ENCODE data around the gene JPH2. TPM values are rescaled to one million over a fixed set of nuclear protein-coding genes. Genes with fewer than 3 reads are reported as not detected.

Gene JPH2
- total RNA-seq, 1 experiment from 2014 or later = 15.8 TPM

DNA sequence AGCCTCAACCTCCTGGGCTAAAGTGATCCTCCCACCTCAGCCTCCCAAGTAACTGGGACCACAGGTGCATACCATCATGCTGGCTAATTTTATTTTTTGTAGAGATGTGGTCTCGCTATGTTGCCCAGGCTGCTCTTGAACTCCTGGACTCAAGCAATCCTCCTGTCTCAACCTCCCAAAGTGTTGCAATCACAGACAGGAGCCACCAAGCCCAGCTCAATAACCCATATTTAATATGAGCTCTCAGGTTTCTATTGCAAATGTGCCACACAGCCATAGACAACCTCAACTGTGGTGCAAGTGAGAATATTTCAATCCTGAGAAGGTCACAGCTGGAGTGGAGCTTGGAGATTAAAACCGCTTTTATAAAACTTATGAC, 14.4 kb downstream of the JPH2 start:
- BruUV-seq (replicated peaks) = no TSS peak
- Histone ChIP-seq H4K20me1 (ENCODE audit: low read length) (no peaks in the 10 kb centered on the region), H2AFZ (ENCODE audit: low read length) (no peak overlapping the region), H3K27me3 (ENCODE audit: low read length) (no peaks in the 10 kb centered on the region), H3K9me2 (replicated peaks; ENCODE audit: low read length) (no peaks in the 10 kb centered on the region), H3K4me1 (ENCODE audit: insufficient read depth, low read length) (peaks cover 63% of the 10 kb centered on the region), H3F3A (ENCODE audit: low read length, unreplicated experiment) (peaks cover 18% of the 10 kb centered on the region), H3K36me3 (ENCODE audit: low read depth, low read length) (no peaks in the 10 kb centered on the region), H3K27ac (ENCODE audit: low read length) (peak overlapping the region; percentile 97), H3K79me2 (ENCODE audit: low read length) (peaks cover 7% of the 10 kb centered on the region), H3K4me3 (ENCODE audit: low read length) (peak overlapping the region; percentile 11; the same call in 1 of the 2 replicates), H3K9me3 (ENCODE audit: low read length) (no peaks in the 10 kb centered on the region), H3K9ac (ENCODE audit: low read length) (peak overlapping the region; percentile 77), H3K4me2 (ENCODE audit: low read length) (peak overlapping the region; percentile 75)
- DNase-seq (peak; percentile 35), ATAC-seq (peak; percentile 0; the same call in 1 of the 2 replicates)
- TF ChIP-seq EZH2phosphoT487 (IDR thresholded peaks at IDR 0.05; ENCODE audit: borderline replicate concordance, low read length) (no peak), EZH2 (IDR thresholded peaks at IDR 0.05; ENCODE audit: low read length, unreplicated experiment) (no peak)
- TF ChIP-seq, protein P1, sequence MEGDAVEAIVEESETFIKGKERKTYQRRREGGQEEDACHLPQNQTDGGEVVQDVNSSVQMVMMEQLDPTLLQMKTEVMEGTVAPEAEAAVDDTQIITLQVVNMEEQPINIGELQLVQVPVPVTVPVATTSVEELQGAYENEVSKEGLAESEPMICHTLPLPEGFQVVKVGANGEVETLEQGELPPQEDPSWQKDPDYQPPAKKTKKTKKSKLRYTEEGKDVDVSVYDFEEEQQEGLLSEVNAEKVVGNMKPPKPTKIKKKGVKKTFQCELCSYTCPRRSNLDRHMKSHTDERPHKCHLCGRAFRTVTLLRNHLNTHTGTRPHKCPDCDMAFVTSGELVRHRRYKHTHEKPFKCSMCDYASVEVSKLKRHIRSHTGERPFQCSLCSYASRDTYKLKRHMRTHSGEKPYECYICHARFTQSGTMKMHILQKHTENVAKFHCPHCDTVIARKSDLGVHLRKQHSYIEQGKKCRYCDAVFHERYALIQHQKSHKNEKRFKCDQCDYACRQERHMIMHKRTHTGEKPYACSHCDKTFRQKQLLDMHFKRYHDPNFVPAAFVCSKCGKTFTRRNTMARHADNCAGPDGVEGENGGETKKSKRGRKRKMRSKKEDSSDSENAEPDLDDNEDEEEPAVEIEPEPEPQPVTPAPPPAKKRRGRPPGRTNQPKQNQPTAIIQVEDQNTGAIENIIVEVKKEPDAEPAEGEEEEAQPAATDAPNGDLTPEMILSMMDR (conservative IDR thresholded peaks at IDR 0.05; ENCODE audit: low read depth, low read length) = no peak
- ChIA-PET CTCF (interaction anchor here (1.0 to 1.5 kb wide), 2 partner anchors 17 to 56 kb away, joined by 8 to 10 read pairs; no protein-coding TSS in a partner anchor), POLR2A (ENCODE audit: unreplicated experiment) (interaction anchor here (0.5 to 0.8 kb wide), 2 partner anchors 17 to 300 kb away, joined by 3 to 5 read pairs; no protein-coding TSS in a partner anchor)
- intact Hi-C loops (cut with micrococcal nuclease) = no loop called here

DNA sequence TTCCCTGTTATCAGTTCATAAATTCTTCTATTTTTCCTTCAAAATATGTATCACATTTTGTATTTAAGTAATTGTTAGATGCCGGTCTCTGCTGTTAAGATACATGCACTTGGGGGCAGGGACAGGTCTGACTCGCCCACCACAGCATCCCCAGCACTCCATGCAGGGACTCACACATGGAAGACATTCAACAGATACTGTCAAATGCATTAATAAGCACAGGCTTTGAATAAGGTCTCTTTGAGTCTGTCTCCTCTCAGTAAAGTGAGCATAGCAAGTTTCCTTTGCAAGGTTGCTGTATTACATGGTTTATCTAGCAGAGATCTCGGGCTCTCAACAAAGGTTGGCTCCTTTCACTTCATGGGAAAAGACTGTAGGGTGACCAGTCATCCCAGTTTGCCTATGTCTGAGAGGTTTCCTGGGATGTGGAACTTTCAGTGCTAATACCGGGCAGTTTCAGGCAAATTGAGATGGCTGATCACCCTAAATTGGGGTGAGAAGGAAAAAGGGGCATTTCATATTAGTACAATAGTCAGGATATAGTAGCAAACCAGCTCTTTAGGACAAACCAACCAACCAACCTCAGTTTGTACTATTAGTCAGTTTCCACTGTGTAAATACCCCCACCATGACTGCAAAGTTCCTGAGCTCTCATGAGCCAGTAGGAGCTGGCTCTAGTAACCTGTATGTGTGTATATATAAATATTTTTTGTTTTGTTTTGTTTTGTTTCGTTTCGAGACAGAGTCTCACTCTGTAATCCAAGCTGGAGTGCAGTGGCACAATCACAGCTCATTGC, 15.0 kb downstream of the JPH2 start:
- Histone ChIP-seq H3F3A (ENCODE audit: low read length, unreplicated experiment) (peaks cover 23% of the 10 kb centered on the region), H2AFZ (ENCODE audit: low read length) (0 out of 2 replicates have a peak overlapping the region, but pooled peaks have one; percentile 16), H3K9me3 (ENCODE audit: low read length) (no peaks in the 10 kb centered on the region), H3K27me3 (ENCODE audit: low read length) (no peaks in the 10 kb centered on the region), H3K9ac (ENCODE audit: low read length) (peak overlapping the region; percentile 77), H3K4me1 (ENCODE audit: insufficient read depth, low read length) (peaks cover 63% of the 10 kb centered on the region), H3K79me2 (ENCODE audit: low read length) (peaks cover 7% of the 10 kb centered on the region), H3K27ac (ENCODE audit: low read length) (peak overlapping the region; percentile 97), H3K4me3 (ENCODE audit: low read length) (peak overlapping the region; percentile 41; the same call in 1 of the 2 replicates), H3K36me3 (ENCODE audit: low read depth, low read length) (no peaks in the 10 kb centered on the region), H4K20me1 (ENCODE audit: low read length) (no peaks in the 10 kb centered on the region), H3K4me2 (ENCODE audit: low read length) (peak overlapping the region; percentile 75), H3K9me2 (replicated peaks; ENCODE audit: low read length) (no peaks in the 10 kb centered on the region)
- ChIA-PET CTCF (interaction anchor here (0.8 to 1.5 kb wide), 3 partner anchors 18 to 55 kb away, joined by 4 to 10 read pairs (median 8); no protein-coding TSS in a partner anchor), POLR2A (ENCODE audit: unreplicated experiment) (interaction anchor here (0.5 to 0.8 kb wide), 2 partner anchors 17 to 1608 kb away, joined by 3 read pairs; no protein-coding TSS in a partner anchor)
- DNase-seq (peak; percentile 92), ATAC-seq (peak; percentile 83)
- TF ChIP-seq EZH2 (IDR thresholded peaks at IDR 0.05; ENCODE audit: low read length, unreplicated experiment) = no peak
- TF ChIP-seq EZH2phosphoT487 (IDR thresholded peaks at IDR 0.05; ENCODE audit: borderline replicate concordance, low read length) = no peak
- TF ChIP-seq, protein P1 (conservative IDR thresholded peaks at IDR 0.05; ENCODE audit: low read depth, low read length) = no peak
- intact Hi-C loops (cut with micrococcal nuclease) = no loop called here
- BruUV-seq (replicated peaks) = no TSS peak

All from PC-3 (cell line).